K562 (cell line): ENCODE results near the gene DGUOK. TPM values are rescaled to one million over a fixed set of nuclear protein-coding genes. Genes with fewer than 3 reads are reported as not detected.

Experiments used
- polyA plus RNA-seq, 8 experiments: library from polyadenylated mRNA; depleted of rRNA in 4 of 8; stranded (reverse) in 5 of 8; unstranded in 3 of 8; fragments of >200 nt; fragmentation: Nextera tagmentation in 2 of 8; fragmentation: Illumina TruSeq in 1 of 8; extraction: Ambion mirVana in 2 of 8; extraction: Trizol in 1 of 8; gene quantifications; 2 replicates each; pipeline versions ENCODE4 v1.2.1 to v1.2.3, GENCODE V29; 2011 to 2014; ENCODE audit warnings: inconsistent platforms in 1 of 8, missing spikeins in 1 of 8
- total RNA-seq, 7 experiments: library from RNA; depleted of rRNA in 6 of 7; stranded (reverse); fragments of >200 nt in 6 of 7; fragmentation: Illumina TruSeq in 2 of 7; extraction: Trizol in 2 of 7; gene quantifications; 2 replicates each; pipeline versions ENCODE4 v1.2.1 to v1.2.3, GENCODE V29; 2011 to 2021; ENCODE audit warnings: low replicate concordance in 1 of 7
- TF ChIP-seq, protein P1 (sequence below): fragments of 200-600 bp; sonication (generic); IDR thresholded peaks from one replicate; pipeline ENCODE4 v1.6.1; 2012; ENCODE audit warnings: mild to moderate bottlenecking, low read depth, low read length, inconsistent platforms

The DGUOK gene
- total and polyA plus RNA-seq, 9 of the 15 experiments (the other 6 are each of a cell fraction or from before 2014, with no cell fraction given): 67.0 to 288 (median 126) TPM

DNA sequence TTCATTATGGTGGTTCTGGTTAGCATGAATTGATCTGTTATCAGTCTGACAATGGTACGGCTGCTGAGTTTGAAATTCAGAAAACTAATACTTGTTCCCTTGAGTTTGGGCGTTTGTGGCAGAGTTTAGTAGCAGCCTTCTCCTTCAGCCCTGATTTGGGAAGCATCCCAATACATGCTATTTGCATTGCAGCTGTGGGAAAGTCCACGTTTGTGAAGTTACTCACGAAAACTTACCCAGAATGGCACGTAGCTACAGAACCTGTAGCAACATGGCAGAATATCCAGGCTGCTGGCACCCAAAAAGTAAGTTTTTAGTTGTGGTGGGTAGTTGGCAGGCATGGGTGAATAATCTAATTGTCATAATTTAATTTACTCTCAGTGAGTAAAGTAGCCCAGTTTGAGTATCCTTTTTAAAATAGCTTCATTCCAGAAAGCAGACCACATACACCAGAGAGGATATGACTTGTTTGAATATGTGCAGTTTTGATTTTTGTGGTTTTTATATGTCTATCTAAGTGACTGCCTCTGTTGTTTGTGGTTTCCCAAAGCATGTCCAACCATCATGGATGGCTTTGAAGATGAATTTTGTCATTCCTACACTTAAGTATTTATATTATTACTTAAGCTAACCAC, 12.2 kb downstream of the DGUOK start (continued):
- TF ChIP-seq, protein P1, sequence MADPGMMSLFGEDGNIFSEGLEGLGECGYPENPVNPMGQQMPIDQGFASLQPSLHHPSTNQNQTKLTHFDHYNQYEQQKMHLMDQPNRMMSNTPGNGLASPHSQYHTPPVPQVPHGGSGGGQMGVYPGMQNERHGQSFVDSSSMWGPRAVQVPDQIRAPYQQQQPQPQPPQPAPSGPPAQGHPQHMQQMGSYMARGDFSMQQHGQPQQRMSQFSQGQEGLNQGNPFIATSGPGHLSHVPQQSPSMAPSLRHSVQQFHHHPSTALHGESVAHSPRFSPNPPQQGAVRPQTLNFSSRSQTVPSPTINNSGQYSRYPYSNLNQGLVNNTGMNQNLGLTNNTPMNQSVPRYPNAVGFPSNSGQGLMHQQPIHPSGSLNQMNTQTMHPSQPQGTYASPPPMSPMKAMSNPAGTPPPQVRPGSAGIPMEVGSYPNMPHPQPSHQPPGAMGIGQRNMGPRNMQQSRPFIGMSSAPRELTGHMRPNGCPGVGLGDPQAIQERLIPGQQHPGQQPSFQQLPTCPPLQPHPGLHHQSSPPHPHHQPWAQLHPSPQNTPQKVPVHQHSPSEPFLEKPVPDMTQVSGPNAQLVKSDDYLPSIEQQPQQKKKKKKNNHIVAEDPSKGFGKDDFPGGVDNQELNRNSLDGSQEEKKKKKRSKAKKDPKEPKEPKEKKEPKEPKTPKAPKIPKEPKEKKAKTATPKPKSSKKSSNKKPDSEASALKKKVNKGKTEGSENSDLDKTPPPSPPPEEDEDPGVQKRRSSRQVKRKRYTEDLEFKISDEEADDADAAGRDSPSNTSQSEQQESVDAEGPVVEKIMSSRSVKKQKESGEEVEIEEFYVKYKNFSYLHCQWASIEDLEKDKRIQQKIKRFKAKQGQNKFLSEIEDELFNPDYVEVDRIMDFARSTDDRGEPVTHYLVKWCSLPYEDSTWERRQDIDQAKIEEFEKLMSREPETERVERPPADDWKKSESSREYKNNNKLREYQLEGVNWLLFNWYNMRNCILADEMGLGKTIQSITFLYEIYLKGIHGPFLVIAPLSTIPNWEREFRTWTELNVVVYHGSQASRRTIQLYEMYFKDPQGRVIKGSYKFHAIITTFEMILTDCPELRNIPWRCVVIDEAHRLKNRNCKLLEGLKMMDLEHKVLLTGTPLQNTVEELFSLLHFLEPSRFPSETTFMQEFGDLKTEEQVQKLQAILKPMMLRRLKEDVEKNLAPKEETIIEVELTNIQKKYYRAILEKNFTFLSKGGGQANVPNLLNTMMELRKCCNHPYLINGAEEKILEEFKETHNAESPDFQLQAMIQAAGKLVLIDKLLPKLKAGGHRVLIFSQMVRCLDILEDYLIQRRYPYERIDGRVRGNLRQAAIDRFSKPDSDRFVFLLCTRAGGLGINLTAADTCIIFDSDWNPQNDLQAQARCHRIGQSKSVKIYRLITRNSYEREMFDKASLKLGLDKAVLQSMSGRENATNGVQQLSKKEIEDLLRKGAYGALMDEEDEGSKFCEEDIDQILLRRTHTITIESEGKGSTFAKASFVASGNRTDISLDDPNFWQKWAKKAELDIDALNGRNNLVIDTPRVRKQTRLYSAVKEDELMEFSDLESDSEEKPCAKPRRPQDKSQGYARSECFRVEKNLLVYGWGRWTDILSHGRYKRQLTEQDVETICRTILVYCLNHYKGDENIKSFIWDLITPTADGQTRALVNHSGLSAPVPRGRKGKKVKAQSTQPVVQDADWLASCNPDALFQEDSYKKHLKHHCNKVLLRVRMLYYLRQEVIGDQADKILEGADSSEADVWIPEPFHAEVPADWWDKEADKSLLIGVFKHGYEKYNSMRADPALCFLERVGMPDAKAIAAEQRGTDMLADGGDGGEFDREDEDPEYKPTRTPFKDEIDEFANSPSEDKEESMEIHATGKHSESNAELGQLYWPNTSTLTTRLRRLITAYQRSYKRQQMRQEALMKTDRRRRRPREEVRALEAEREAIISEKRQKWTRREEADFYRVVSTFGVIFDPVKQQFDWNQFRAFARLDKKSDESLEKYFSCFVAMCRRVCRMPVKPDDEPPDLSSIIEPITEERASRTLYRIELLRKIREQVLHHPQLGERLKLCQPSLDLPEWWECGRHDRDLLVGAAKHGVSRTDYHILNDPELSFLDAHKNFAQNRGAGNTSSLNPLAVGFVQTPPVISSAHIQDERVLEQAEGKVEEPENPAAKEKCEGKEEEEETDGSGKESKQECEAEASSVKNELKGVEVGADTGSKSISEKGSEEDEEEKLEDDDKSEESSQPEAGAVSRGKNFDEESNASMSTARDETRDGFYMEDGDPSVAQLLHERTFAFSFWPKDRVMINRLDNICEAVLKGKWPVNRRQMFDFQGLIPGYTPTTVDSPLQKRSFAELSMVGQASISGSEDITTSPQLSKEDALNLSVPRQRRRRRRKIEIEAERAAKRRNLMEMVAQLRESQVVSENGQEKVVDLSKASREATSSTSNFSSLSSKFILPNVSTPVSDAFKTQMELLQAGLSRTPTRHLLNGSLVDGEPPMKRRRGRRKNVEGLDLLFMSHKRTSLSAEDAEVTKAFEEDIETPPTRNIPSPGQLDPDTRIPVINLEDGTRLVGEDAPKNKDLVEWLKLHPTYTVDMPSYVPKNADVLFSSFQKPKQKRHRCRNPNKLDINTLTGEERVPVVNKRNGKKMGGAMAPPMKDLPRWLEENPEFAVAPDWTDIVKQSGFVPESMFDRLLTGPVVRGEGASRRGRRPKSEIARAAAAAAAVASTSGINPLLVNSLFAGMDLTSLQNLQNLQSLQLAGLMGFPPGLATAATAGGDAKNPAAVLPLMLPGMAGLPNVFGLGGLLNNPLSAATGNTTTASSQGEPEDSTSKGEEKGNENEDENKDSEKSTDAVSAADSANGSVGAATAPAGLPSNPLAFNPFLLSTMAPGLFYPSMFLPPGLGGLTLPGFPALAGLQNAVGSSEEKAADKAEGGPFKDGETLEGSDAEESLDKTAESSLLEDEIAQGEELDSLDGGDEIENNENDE: no peak
